Duodenal mucosa (tissue), 2 donors: ENCODE data around the gene XRCC1.
"Not testable (repeated sequence)": the region's sequence is repeated elsewhere in the genome, so short reads cannot be mapped to it uniquely, and the experiment has no call there.

ENCODE experiments used
- H3K27ac ChIP-seq: one replicate; pipeline ENCODE4 v1.7.0; 2013; ENCODE audit warnings: low read depth, low read length
- H3K27me3 ChIP-seq, 2 donors: one replicate each; pipeline ENCODE4 v1.7.0; 2013; ENCODE audit warnings: low read length in 2 of 2, control low read depth in 1 of 2; ENCODE audit not compliant: insufficient read depth in 2 of 2, control insufficient read depth in 1 of 2
- H3K36me3 ChIP-seq, 2 donors: one replicate each; pipeline ENCODE4 v1.7.0; 2013; ENCODE audit warnings: low read length in 2 of 2, control low read depth in 1 of 2; ENCODE audit not compliant: insufficient read depth in 2 of 2, control insufficient read depth in 1 of 2
- H3K4me1 ChIP-seq, 2 donors: one replicate each; pipeline ENCODE4 v1.7.0; 2013; ENCODE audit warnings: low read length in 2 of 2, control low read depth in 1 of 2; ENCODE audit not compliant: insufficient read depth in 2 of 2, control insufficient read depth in 1 of 2
- H3K4me3 ChIP-seq, 2 donors: one replicate each; pipeline ENCODE4 v1.7.0; 2013; ENCODE audit warnings: low read length in 2 of 2, low read depth in 1 of 2
- H3K9ac ChIP-seq, 2 donors: one replicate each; pipeline ENCODE4 v1.7.0; 2013; ENCODE audit warnings: low read length in 2 of 2, low read depth in 1 of 2
- H3K9me3 ChIP-seq, 2 donors: one replicate each; pipeline ENCODE4 v1.7.0; 2013; ENCODE audit warnings: low read length in 2 of 2, control low read depth in 1 of 2; ENCODE audit not compliant: control insufficient read depth in 1 of 2

The XRCC1 gene

DNA sequence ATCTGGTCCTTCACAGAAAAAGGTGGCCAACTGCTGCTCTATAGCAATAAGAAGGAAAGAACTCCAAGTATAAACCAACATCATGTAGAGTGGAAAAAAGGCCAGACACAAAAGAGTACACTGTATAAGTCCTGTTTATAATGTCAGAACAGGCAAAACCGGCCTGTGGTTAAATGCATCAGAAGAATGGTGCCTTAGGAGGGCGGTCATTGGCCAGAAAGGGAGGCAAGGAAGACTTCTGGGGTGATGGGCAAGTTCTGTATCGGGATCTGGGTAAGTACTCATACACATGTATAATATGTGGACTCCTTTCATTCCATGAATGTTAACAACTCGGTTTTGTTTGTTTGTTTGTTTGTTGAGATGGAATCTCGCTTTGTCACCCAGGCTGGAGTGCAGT is 52.4 kb downstream of the XRCC1 start:
- no peaks in the 10 kb centered on the region for H3K9me3 ChIP-seq
- peaks cover 0 to 13% of the 10 kb centered on the region in 2 donors for H3K36me3 ChIP-seq
- H3K4me1 ChIP-seq, result peaks cover 13 to 21% of the 10 kb centered on the region in 2 donors
- no peak overlapping the region for H3K27ac ChIP-seq
- no peaks in the 10 kb centered on the region for H3K27me3 ChIP-seq
- H3K9ac ChIP-seq, result no peak overlapping the region
- H3K4me3 ChIP-seq, result no peak overlapping the region

DNA sequence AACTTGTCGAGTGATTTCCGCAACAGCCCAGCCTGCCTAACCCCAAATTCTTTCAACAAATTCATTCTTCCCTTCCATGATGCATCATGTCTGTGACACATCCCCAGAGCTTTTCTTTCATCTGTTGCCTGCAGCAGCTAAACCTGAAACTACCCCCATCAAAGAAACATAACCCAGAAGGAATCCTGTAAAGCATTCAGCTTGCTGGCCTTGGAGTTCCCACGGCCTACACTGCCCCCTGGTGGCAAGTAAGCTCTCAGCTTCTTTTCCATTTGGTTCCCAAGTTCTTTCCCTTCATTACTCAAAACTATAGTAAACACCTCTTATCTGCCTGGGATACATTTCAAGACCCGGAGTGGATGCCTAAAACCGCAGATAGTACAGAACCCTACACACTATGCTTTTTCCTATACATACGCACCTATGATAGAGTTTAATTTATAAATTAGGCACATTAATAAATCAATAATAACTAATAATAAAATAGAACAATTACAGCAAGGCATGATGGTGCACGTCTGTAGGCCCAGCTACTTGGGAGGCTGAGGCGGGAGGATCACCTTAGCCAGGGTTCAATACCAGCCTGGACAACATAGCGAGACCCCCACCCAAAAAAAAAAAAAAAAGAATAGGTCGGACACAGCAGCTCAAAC is 55.8 kb downstream of the XRCC1 start:
- Histone ChIP-seq H3K36me3 (peaks cover 5 to 22% of the 10 kb centered on the region in 2 donors), H3K27ac (no peak overlapping the region), H3K9ac (no peak overlapping the region), H3K9me3 (no peaks in the 10 kb centered on the region), H3K4me3 (no peak overlapping the region), H3K4me1 (peaks cover 4 to 8% of the 10 kb centered on the region in 2 donors), H3K27me3 (no peaks in the 10 kb centered on the region)

DNA sequence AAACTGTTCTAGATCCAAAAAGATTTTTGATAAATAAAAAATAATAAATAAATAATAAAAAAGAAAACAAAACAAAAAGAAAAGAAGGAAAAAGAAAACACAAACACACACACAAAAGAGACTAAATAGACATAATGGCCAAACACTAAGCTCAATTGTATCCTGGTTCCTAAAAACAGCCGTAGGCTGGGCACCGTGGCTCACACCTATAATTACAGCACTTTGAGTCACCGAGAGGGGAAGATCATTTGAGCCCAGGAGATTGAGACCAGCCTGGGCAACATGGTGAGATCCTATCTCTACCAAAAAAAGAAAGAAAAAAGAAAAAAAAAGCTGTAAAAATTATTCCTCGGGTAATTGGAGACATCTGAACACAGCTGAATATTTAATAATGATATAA is 57.3 kb downstream of the XRCC1 start:
- H3K9ac ChIP-seq, result no peak overlapping the region
- H3K27ac ChIP-seq, result no peak overlapping the region
- peaks cover 5 to 23% of the 10 kb centered on the region in 2 donors for H3K36me3 ChIP-seq
- no peak overlapping the region for H3K4me3 ChIP-seq
- no peaks in the 10 kb centered on the region for H3K9me3 ChIP-seq
- no peaks in the 10 kb centered on the region for H3K27me3 ChIP-seq
- H3K4me1 ChIP-seq, result peaks cover 0 to 1% of the 10 kb centered on the region in 2 donors

DNA sequence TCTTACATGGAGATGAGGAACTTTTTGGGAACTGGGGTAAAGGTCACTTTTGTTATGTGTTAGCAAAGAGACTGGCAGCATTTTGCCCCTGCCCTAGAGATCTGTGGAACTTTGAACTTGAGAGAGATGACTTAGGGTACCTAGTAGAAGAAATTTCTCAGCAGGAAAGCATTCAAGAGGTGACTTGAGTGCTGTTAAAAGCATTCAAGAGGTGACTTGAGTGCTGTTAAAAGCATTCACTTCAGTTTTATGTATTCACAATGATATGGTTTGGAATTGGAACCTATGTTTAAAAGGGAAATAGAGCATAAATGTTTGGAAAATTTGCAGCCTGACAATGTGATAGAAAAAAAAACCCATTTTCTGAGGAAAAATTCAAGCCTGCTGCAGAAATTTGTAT is 62.9 kb downstream of the XRCC1 start:
- not testable (repeated sequence) for H3K9ac ChIP-seq, H3K27me3 ChIP-seq, H3K4me3 ChIP-seq, H3K4me1 ChIP-seq, H3K27ac ChIP-seq, H3K9me3 ChIP-seq
- H3K36me3 ChIP-seq, result peaks cover 14 to 46% of the 10 kb centered on the region in 2 donors

DNA sequence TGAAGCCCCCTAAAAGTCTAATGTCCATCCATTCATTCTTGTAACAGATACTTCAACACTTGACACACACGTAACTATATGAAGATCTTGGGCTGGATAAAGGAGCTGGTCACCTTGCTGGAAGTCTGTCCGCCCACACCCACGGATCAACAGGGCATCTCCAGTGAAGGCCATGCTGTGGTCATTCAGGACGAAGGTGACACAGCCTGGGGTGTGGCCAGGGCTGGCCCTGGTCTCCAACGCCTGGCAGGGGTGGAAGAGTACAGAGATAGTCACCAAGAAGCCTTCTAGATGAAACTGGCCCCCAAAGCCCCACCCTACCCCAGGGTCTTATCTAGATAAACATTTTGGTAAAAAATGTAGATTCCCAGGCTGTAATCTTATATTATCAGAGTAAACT is 64.0 kb downstream of the XRCC1 start:
- Histone ChIP-seq H3K9ac (no peak overlapping the region), H3K27me3 (no peaks in the 10 kb centered on the region), H3K4me1 (peaks cover 0 to 5% of the 10 kb centered on the region in 2 donors), H3K27ac (no peak overlapping the region), H3K4me3 (no peak overlapping the region), H3K9me3 (no peaks in the 10 kb centered on the region), H3K36me3 (peaks cover 14 to 40% of the 10 kb centered on the region in 2 donors)

DNA sequence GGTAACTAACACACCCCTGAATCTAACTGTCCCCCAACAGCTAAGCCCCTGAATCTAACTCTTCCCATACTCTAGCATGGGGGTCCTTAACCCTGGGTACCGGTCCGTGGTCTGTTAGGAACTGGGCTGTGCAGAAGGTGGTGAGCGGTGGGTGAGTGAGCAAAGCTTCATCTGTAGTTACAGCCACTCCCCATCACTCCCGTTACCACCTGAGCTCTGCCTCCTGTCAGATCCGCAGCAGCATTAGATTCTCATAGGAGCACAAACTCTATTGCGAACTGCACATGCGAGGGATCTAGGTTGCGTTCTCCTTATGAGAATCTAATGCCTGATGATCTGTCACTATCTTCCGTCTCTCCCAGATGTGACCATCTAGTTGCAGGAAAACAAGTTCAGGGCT is 64.6 kb downstream of the XRCC1 start:
- Histone ChIP-seq H3K36me3 (peaks cover 11 to 42% of the 10 kb centered on the region in 2 donors), H3K27me3 (no peaks in the 10 kb centered on the region), H3K9ac (no peak overlapping the region), H3K4me1 (peaks cover 0 to 5% of the 10 kb centered on the region in 2 donors), H3K27ac (no peak overlapping the region), H3K4me3 (no peak overlapping the region), H3K9me3 (no peaks in the 10 kb centered on the region)

DNA sequence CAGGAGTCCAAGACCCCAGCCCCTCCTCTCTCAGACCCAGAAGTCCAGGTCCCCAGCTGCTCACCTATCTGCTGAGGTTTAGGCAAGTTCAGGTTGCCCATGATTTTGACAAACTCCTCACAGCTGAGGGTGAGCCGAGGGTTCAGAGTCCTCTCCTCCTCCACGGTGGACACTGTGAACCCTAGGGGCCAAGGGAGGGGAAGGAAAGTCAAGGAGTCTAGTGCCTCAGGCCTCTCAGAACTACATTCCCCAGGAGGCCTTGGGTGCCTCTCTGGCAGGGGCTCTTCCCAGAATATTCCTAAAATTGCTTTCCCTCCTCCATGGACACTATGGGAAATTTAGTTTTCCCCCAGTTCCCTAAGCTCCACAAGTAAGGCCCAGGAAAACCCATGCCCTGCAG is 67.4 kb downstream of the XRCC1 start:
- Histone ChIP-seq H3K4me1 (peaks cover 11 to 16% of the 10 kb centered on the region in 2 donors), H3K9me3 (no peaks in the 10 kb centered on the region), H3K9ac (no peak overlapping the region), H3K4me3 (no peak overlapping the region), H3K27me3 (no peaks in the 10 kb centered on the region), H3K36me3 (peaks cover 10 to 39% of the 10 kb centered on the region in 2 donors), H3K27ac (no peak overlapping the region)

DNA sequence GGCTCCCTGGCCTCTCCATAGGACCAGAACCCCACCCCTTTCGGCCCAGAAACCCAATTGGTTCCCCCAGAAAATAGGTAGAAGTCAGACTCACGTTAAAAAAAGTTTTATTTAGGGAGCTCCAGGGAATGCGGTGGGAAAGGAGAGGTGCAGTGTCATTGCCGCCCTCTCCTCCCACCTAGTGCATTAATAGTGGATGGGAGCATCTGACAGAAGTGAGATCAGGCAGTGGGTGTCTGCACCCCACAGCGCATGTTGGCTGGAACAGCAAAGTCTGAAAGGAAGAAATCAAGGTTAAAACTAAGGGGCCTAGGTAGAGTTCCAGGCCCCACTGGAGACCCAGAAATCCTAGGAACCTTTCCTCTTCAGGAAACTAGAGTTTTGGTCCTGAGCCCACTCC is 68.7 kb downstream of the XRCC1 start:
- H3K4me3 ChIP-seq, result no peak overlapping the region
- no peaks in the 10 kb centered on the region for H3K9me3 ChIP-seq
- no peak overlapping the region for H3K9ac ChIP-seq
- H3K36me3 ChIP-seq, result peaks cover 10 to 37% of the 10 kb centered on the region in 2 donors
- H3K27ac ChIP-seq, result no peak overlapping the region
- H3K4me1 ChIP-seq, result peaks cover 14 to 18% of the 10 kb centered on the region in 2 donors
- no peaks in the 10 kb centered on the region for H3K27me3 ChIP-seq

DNA sequence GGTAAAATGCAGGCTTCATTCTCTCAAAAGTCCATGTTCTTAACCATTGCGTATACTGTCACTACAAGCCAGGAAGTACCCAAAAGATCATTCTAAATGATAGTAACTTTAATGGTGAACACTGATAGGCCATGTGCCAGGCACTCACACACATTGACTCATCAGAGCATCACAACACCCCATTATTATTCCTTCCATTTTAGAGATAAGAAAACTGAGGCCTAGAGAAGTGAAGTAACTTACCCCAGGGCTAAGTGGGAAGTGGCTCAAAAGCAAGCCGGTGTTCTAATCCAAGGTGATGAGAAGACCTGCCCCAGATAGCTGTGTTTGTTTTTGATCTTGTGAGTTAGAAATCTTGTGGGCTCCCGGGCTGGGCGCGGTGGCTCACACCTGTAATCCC is 69.4 kb downstream of the XRCC1 start:
- no peak overlapping the region for H3K27ac ChIP-seq
- H3K4me3 ChIP-seq, result no peak overlapping the region
- no peak overlapping the region for H3K9ac ChIP-seq
- no peaks in the 10 kb centered on the region for H3K27me3 ChIP-seq
- peaks cover 14 to 18% of the 10 kb centered on the region in 2 donors for H3K4me1 ChIP-seq
- peaks cover 10 to 30% of the 10 kb centered on the region in 2 donors for H3K36me3 ChIP-seq
- no peaks in the 10 kb centered on the region for H3K9me3 ChIP-seq

DNA sequence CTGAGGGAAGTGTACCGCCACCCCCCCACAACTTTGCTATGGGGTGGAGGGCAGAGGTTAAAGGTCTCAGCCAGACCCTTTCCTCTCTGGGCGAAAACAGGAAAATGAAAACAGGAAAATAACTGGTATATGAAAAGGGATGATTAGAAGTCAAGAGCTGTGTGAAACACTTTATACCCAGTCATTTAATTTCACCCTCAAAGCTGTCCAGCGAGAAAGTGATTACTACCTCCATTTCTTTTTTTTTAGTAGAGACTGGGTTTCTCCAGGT is 70.2 kb downstream of the XRCC1 start:
- H3K4me3 ChIP-seq, result peak overlapping the region in 1 of 2 donors; percentile 90
- no peaks in the 10 kb centered on the region for H3K9me3 ChIP-seq
- peaks cover 14 to 18% of the 10 kb centered on the region in 2 donors for H3K4me1 ChIP-seq
- no peaks in the 10 kb centered on the region for H3K27me3 ChIP-seq
- peak overlapping the region; percentile 41 for H3K27ac ChIP-seq
- peaks cover 9 to 26% of the 10 kb centered on the region in 2 donors for H3K36me3 ChIP-seq
- H3K9ac ChIP-seq, result peak overlapping the region; percentile 88 to 93
